H9 (cell line): ENCODE results near the gene SPATS2. TPM values are rescaled to one million over a fixed set of nuclear protein-coding genes. Genes with fewer than 3 reads are reported as not detected.

ENCODE experiments used
- DNase-seq: peaks from one replicate; pipeline ENCODE4 v3.0.0-alpha.2; 2017
- H2AFZ ChIP-seq: one replicate; pipeline ENCODE4 v1.6.1; 2013; ENCODE audit warnings: mild to moderate bottlenecking, low read length, control low read depth, moderate library complexity
- H2AK5ac ChIP-seq: 2 replicates; pipeline ENCODE4 v1.6.1; 2013; ENCODE audit warnings: low read length, control low read depth, mixed read lengths; ENCODE audit not compliant: insufficient read length
- H2BK120ac ChIP-seq: one replicate; pipeline ENCODE4 v1.6.1; 2013; ENCODE audit warnings: low read depth, mild to moderate bottlenecking, low read length, control low read depth, inconsistent platforms; ENCODE audit not compliant: poor library complexity, severe bottlenecking
- H2BK12ac ChIP-seq: 2 replicates; pipeline ENCODE4 v1.6.1; 2013; ENCODE audit warnings: low read length, control low read depth, mixed read lengths, low read depth; ENCODE audit not compliant: insufficient read length
- H2BK15ac ChIP-seq: 2 replicates; pipeline ENCODE4 v1.6.1; 2013; ENCODE audit warnings: low read depth, low read length, control low read depth
- H2BK20ac ChIP-seq: one replicate; pipeline ENCODE4 v1.6.1; 2013; ENCODE audit warnings: low read depth, mild to moderate bottlenecking, low read length, control low read depth, inconsistent platforms; ENCODE audit not compliant: poor library complexity, severe bottlenecking
- H2BK5ac ChIP-seq: 2 replicates; pipeline ENCODE4 v1.6.1; 2013; ENCODE audit warnings: low read length, control low read depth, mixed read lengths; ENCODE audit not compliant: insufficient read length
- H3K14ac ChIP-seq: 2 replicates; pipeline ENCODE4 v1.6.1; 2013; ENCODE audit warnings: low read length, control low read depth; ENCODE audit not compliant: insufficient read depth
- H3K18ac ChIP-seq: 2 replicates; pipeline ENCODE4 v1.6.1; 2013; ENCODE audit warnings: low read depth, mild to moderate bottlenecking, mixed read lengths, low read length, control low read depth; ENCODE audit not compliant: insufficient read length
- H3K23ac ChIP-seq: 2 replicates; pipeline ENCODE4 v1.6.1; 2013; ENCODE audit warnings: low read length, control low read depth, mixed read lengths, low read depth; ENCODE audit not compliant: insufficient read length
- H3K23me2 ChIP-seq: 2 replicates; pipeline ENCODE4 v1.6.1; 2013; ENCODE audit warnings: low read depth, mild to moderate bottlenecking, mixed read lengths, low read length, control low read depth; ENCODE audit not compliant: insufficient read length, poor library complexity, severe bottlenecking
- H3K27ac ChIP-seq: 2 replicates; pipeline ENCODE4 v1.5.1; 2013; ENCODE audit warnings: low read length, control low read depth, mixed read lengths, low read depth; ENCODE audit not compliant: insufficient read length
- H3K27me3 ChIP-seq: 2 replicates; pipeline ENCODE4 v1.6.1; 2013; ENCODE audit warnings: low read length, control low read depth, inconsistent platforms; ENCODE audit not compliant: insufficient read depth
- H3K4ac ChIP-seq: 2 replicates; pipeline ENCODE4 v1.6.1; 2013; ENCODE audit warnings: low read depth, mild to moderate bottlenecking, control low read depth, inconsistent platforms, low read length, moderate library complexity
- H3K4me1 ChIP-seq: 2 replicates; pipeline ENCODE4 v1.6.1; 2013; ENCODE audit warnings: low read length, control low read depth, inconsistent platforms; ENCODE audit not compliant: insufficient read depth
- H3K4me2 ChIP-seq: 2 replicates; pipeline ENCODE4 v1.6.1; 2013; ENCODE audit warnings: low read length, control low read depth, mixed read lengths; ENCODE audit not compliant: insufficient read length, insufficient read depth
- H3K56ac ChIP-seq: 2 replicates; pipeline ENCODE4 v1.6.1; 2013; ENCODE audit warnings: low read depth, mild to moderate bottlenecking, mixed read lengths, low read length, control low read depth; ENCODE audit not compliant: insufficient read length
- H3K79me1 ChIP-seq: 2 replicates; pipeline ENCODE4 v1.6.1; 2013; ENCODE audit warnings: low read depth, mild to moderate bottlenecking, moderate library complexity, low read length, control low read depth, inconsistent platforms; ENCODE audit not compliant: insufficient read depth, poor library complexity, severe bottlenecking
- H3K79me2 ChIP-seq: 2 replicates; pipeline ENCODE4 v1.6.1; 2013; ENCODE audit warnings: low read length, control low read depth, inconsistent platforms; ENCODE audit not compliant: insufficient read depth
- H3K9ac ChIP-seq: 2 replicates; pipeline ENCODE4 v1.6.1; 2013; ENCODE audit warnings: low read length, control low read depth, mixed read lengths; ENCODE audit not compliant: insufficient read length; ENCODE audit errors: extremely low read depth
- H3K9me3 ChIP-seq: one replicate; pipeline ENCODE4 v1.6.1; 2013; ENCODE audit warnings: low read depth, low read length, inconsistent platforms; ENCODE audit not compliant: control insufficient read depth
- H3T11ph ChIP-seq: one replicate; pipeline ENCODE4 v1.6.1; 2013; ENCODE audit warnings: mild to moderate bottlenecking, low read length, control low read depth, inconsistent platforms
- H4K20me1 ChIP-seq: one replicate; pipeline ENCODE4 v1.6.1; 2013; ENCODE audit not compliant: control insufficient read depth, insufficient read length, insufficient read depth
- H4K5ac ChIP-seq: 2 replicates; pipeline ENCODE4 v1.6.1; 2013; ENCODE audit warnings: low read depth, mild to moderate bottlenecking, mixed read lengths, low read length, control low read depth; ENCODE audit not compliant: insufficient read length
- H4K8ac ChIP-seq: replicated peaks from 2 replicates; pipeline ENCODE4 v1.6.1; 2013; ENCODE audit warnings: low read length, control low read depth, mixed read lengths, low read depth; ENCODE audit not compliant: insufficient read length
- H4K91ac ChIP-seq: 2 replicates; pipeline ENCODE4 v1.6.1; 2013; ENCODE audit warnings: low read depth, mild to moderate bottlenecking, moderate library complexity, mixed read lengths, low read length, control low read depth; ENCODE audit not compliant: insufficient read length
- H3K27ac Mint-ChIP-seq, 3 experiments: 2 replicates in 2 of 3; 3 replicates in 1 of 3; pipeline ENCODE4 v1.8.0; 2020 to 2021; ENCODE audit warnings: mixed read lengths in 3 of 3, mild to moderate bottlenecking in 1 of 3, moderate library complexity in 1 of 3
- H3K27me3 Mint-ChIP-seq: 2 replicates; pipeline ENCODE4 v1.8.0; 2021; ENCODE audit warnings: low read depth, mild to moderate bottlenecking, moderate library complexity, mixed read lengths
- H3K36me3 Mint-ChIP-seq, 3 experiments: 2 replicates in 2 of 3; 3 replicates in 1 of 3; pipeline ENCODE4 v1.8.0; 2020 to 2021; ENCODE audit warnings: low read depth in 3 of 3, mixed read lengths in 3 of 3; ENCODE audit not compliant: insufficient read depth in 1 of 3
- H3K4me1 Mint-ChIP-seq, 2 experiments: 2 replicates each; pipeline ENCODE4 v1.8.0; 2020; ENCODE audit warnings: mixed read lengths in 2 of 2
- H3K4me3 Mint-ChIP-seq, 2 experiments: 2 replicates in 1 of 2; 3 replicates in 1 of 2; pipeline ENCODE4 v1.8.0; 2020 to 2021; ENCODE audit warnings: mild to moderate bottlenecking in 2 of 2, mixed read lengths in 2 of 2, moderate library complexity in 1 of 2
- H3K9me3 Mint-ChIP-seq, 2 experiments: 2 replicates in 1 of 2; 3 replicates in 1 of 2; pipeline ENCODE4 v1.8.0; 2020; ENCODE audit warnings: mild to moderate bottlenecking in 2 of 2, mixed read lengths in 2 of 2, moderate library complexity in 1 of 2
- CTCF ChIP-seq: fragments of 200-600 bp; sonication (generic); conservative IDR thresholded peaks from 3 replicates; pipeline ENCODE4 v1.8.0; 2021; ENCODE audit warnings: antibody characterized with exemption, mild to moderate bottlenecking
- WGBS: extraction: QIAGEN DNeasy Blood & Tissue Kit; methylation state at CpG from one replicate; pipeline ENCODE4 v1.1.7; 2013; ENCODE audit warnings: missing lambda C conversion rate, low lambda C conversion rate, mixed read lengths; ENCODE audit not compliant: insufficient read length; ENCODE audit errors: extremely low coverage; 5-methylcytosine and 5-hydroxymethylcytosine counted together
- total RNA-seq: library from RNA; stranded (reverse); gene quantifications from 2 replicates; pipeline ENCODE4 v1.2.1, GENCODE V29; 2021

Gene SPATS2
- total RNA-seq, 1 experiment from 2014 or later: 17.1 TPM

GRCh38 chr12:49345051-49345824 is 22.0 kb upstream of the SPATS2 start:
- H3K23ac ChIP-seq: no peak overlapping the region
- peak overlapping the region; percentile 45 for H3K4me2 ChIP-seq
- no peak overlapping the region for H2BK20ac ChIP-seq
- WGBS: no CpG with 5 or more reads among the region's 70 CpGs
- no peak for TF ChIP-seq CTCF
- no peak overlapping the region for H3T11ph ChIP-seq
- H4K91ac ChIP-seq: no peak overlapping the region
- no peak overlapping the region for H2AFZ ChIP-seq
- no peak overlapping the region for H3K9ac ChIP-seq
- no peak overlapping the region for H4K8ac ChIP-seq
- no peak overlapping the region for H4K5ac ChIP-seq
- no peaks in the 10 kb centered on the region for H3K79me2 ChIP-seq
- H3K4me1 ChIP-seq: peaks cover 7% of the 10 kb centered on the region; the same call in 1 of the 2 replicates
- H2BK12ac ChIP-seq: no peak overlapping the region
- H3K4ac ChIP-seq: no peak overlapping the region
- peaks cover 3% of the 10 kb centered on the region for H4K20me1 ChIP-seq
- Mint-ChIP-seq H3K9me3 (peaks cover 1 to 3% of the 10 kb centered on the region in 2 experiments; a peak in 2 of 5 replicates), H3K27me3 (peaks cover 98% of the 10 kb centered on the region), H3K36me3 (peaks cover 0 to 1% (median 0%) of the 10 kb centered on the region in 3 experiments; a peak in 1 of 7 replicates), H3K4me3 (peak overlapping the region; percentile 61 to 87), H3K27ac (no peak overlapping the region), H3K4me1 (peaks cover 41 to 46% of the 10 kb centered on the region in 2 experiments)
- no peaks in the 10 kb centered on the region for H3K9me3 ChIP-seq
- H3K56ac ChIP-seq: no peak overlapping the region
- no peak overlapping the region for H2BK120ac ChIP-seq
- H3K18ac ChIP-seq: no peak overlapping the region
- peak; percentile 61 for DNase-seq
- no peak overlapping the region for H2BK5ac ChIP-seq
- peaks cover 36% of the 10 kb centered on the region for H3K23me2 ChIP-seq
- no peak overlapping the region for H3K27ac ChIP-seq
- H2AK5ac ChIP-seq: no peak overlapping the region
- no peak overlapping the region for H2BK15ac ChIP-seq
- no peaks in the 10 kb centered on the region for H3K79me1 ChIP-seq
- no peak overlapping the region for H3K14ac ChIP-seq
- H3K27me3 ChIP-seq: peaks cover 73% of the 10 kb centered on the region
